HG03045 (cell line): Measurements from ENCODE around the gene CFDP1.
A peak's percentile ranks its signal among the peaks of the same experiment; 100 is the strongest.
"Not testable (repeated sequence)": the region's sequence is repeated elsewhere in the genome, so short reads cannot be mapped to it uniquely, and the experiment has no call there.

Experiments used
- ATAC-seq: cut with Tn5 transposase; IDR thresholded peaks from one replicate; pipeline ENCODE4 v1.9.1; 2021; ENCODE audit warnings: mild to moderate bottlenecking, moderate library complexity; ENCODE audit not compliant: unreplicated experiment

Gene CFDP1

DNA sequence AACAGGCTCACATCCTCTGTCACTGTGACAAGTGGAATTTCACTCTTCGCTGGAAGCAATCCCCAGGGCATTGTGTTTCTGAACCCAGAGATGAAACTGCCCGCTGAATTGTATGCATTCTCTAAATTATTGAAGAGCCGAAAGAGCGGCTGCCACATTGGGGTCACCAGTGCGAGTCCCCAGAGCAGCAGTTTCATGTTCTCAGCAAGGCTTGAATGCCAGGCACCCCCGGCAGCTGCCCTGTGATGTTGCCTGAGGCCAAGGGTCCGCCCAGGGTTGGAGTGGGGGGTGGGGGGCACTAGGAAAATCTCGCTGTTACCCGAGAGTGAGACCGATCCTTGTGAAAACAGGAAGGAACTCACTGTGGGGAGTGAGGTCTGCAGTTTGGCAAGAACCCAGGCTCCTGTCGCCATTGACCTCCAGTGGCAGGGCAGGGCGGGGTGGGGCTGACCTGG is 161.2 kb downstream of the CFDP1 start:
- no peak for ATAC-seq

DNA sequence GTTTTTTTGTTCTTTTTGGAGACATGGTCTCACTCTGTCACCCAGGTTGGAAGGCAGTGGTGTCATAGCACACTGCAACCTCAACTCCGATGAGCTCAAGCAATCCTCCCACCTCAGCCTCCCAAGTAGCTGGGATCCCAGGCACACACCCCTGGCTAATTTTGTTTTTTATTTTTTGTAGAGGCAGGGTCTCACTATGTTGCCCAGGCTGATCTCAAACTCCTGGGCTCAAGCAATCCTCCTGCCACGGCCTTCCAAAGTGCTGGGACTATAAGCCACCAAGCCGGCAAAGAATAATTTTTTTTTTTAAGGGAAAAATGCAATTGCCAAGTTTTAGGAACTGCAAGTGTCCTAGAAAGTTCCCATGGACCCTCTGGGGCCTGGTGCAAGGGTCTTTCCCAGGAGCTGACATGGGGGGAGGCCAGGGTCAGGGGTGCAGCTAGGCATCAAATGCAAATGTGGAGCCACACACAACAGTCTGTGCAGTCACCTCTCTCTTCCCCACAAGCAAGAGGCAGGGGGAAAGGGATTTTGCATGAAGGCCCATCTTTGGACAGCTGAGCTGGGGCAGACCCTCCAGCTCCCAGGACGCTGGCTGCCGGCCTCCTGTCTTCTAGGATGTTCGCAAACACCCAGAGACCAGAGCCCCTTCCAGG is 161.7 kb downstream of the CFDP1 start:
- no peak for ATAC-seq

DNA sequence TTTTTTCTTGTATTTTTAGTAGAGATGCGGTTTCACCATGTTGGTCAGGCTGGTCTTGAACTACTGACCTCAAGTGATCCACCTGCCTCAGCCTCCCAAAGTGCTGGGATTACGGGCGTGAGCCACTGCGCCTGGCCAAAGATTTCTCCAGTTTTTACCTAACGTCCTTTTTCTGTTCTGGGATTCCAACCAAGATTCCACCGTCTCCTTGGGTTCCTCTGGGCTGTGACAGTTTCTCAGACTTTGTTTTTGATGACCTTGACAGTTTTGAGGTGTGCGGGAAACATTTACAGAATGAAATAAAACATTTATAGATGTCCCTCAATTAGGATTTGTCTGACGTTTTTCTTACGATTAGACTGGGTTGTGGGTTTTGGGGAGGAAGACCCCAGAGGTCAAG is 163.9 kb downstream of the CFDP1 start:
- not testable (repeated sequence) for ATAC-seq

DNA sequence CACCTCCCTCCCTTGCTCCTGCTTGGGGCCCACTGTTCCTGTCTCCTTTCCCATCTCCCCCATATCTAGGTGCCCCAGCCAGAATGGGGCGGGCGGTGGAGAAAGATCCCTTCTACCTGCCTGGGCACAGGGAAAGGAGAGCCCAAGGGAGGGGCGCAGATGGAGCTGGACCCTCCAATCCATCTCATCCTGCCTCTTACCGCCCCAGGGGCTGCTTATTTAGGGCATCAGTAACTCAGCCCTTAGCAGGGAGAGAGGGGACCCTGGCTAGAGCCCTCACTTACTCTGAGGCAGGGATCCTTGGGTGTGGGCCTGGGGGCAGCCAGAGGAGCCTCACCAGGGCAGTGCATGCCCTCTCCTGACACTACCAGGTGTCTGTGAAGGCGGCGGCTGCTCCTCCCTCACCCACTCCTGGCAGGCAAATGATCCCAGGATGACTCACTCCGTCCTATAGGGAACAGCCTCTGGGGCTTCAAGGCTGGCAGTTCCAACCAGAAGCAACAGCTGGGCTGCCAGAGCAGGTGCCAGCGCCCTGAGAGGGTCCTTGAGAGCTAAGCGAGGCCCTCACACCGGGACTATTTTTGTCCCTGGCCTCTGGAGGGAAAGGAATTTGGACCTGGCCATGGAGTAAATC is 165.6 kb downstream of the CFDP1 start:
- ATAC-seq, result no peak

DNA sequence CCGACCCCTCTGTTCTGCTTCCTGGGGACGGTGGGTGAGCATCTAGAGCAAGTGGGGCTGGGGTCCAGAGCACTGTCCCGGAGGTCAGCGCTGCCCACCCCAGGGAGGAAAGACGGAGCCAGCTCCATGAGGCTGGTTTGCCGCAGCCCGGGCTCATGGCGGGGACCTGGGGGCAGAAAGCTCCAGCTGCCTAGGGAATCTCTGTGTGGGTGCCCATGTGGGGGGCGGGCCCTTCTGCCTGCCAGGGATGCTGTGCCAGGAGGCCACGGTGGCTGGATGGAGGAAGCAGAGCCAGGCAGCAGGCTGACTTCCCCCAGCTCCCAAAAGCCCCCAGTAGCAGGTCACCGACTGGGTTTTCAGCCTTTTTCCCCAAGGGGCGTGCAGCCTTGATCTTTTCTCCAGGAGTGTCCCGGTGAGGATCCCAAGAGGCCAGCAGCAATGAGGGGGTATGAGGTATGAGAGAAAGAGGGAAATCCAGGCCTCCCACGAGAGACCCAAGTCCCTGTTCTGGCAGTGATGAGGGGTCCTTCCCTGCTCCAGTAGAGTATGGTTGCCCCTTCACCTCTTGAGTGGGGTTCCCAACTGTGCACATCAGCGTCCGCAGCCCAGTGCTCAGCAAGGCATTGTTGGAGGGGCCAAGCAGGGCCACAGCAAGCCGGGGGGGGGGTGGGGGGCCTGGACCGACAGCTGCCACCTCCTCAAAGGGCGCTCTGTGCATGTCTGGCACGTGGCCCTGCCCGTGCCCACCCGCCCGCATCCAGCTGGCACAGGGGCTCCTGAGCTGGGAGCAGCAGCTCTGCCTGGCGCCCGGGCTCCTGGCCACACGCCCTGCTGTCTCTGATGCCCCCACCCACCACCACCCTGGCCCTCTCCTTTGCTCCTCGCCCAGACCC is 166.3 kb downstream of the CFDP1 start:
- ATAC-seq, result no peak

DNA sequence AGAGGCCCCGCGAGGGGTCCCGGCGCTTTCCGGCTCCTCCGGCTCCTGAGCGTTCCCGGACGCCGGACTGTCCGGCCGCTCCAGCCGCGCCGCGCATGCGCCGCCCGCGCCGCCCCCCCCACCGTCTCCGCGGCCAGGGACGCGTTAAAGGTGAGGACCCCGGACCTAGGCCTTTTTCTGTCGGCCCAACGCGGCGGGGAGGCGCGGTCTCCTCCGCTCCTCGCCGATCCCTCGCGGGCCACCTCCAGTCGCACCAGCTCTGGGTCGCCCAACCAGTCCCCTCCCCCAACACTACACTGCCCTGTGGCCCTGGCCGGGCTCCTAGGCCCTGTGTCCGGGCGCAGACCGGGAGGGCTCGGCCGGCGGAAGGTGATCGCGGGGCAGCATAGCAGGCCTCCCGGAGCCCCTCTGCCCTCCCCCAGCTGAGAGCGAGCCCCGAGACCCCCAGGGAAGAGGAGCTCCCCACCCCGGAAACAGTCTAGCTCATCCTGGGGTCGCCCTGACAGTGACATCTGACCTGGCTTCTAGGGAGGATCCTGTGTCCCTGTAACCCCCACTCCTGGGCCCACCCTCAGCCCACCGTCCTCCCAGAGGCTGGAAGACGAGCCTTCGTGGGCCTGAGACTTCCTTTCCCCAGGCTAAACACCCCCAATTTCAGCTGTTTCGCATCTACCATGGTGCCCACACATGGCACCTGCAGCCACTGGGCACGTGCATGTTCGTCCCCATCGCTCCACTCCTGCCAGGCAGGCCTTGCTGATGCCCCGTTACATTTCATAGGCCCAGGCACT is 167.2 kb downstream of the CFDP1 start:
- peak; percentile 71 for ATAC-seq

DNA sequence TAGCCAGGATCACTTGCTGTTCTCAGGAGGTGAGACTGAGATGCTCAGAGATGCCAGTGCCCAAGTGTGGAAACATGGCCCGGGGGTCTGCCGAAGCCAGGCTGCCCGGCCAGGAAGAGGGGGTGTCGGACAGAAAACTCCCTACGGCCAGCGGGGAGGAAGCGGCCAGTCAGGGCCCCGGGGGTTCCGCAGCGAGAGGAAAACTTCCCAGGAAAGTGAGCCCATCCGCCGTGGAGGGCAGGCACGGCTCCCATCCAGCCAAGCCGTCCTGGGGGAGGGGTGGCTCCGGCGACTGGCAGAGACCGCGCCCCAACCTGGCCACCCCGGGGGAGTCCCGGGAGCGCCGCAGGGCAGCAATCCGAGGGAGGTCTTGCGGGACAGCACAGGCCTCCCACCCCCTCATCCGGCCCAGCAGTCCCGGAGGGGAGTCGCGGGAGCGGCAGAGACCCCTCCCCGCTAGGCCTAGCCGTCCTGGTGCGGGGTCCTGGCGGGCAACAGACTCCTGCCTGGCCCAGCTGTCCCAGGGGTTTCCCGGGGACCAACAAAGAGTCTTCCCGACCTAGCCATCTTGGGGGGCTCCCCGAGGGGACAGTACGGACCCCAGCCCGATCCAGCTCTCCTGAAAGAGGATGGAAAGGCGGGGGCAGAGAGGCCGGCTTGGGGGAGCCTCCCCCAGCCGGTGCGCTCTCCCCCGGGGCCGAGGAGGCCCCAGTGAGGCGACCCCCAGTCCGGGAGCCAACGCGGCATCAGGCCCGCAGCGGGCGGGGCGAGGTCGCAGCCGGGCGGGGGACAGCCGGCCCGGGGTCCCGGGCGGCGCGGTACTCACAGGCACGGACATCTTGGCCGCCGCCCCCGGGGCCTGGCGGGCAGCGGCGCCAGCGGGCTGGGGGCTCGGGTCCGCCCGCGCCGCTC is 168.0 kb downstream of the CFDP1 start:
- ATAC-seq, result peak; percentile 34

DNA sequence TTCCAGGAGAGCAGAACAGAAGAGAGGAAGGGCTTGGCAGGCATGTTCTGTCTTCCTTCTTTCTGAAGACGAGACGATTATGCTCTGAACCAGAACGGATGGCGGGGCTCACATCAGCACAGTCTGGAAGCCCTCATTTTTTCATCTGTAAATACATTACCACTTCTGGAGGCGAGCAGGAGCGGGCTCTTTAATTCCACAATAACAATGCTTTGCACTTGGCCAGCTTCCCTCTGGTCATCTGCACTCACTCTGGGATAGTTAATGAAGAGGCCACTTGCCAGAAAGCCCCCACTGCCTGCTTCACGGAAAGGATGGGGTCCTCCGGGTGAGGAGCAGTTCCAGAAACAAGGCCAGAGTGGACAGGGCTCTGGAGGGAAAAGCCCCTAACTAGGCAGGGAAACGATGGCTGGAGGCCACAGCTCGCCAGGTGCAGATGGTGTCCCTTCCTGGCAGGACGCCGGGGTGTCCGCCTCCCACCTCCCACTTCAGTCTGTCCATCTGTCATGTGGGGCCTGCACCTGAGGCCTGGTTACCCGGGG is 168.8 kb downstream of the CFDP1 start:
- ATAC-seq, result no peak

DNA sequence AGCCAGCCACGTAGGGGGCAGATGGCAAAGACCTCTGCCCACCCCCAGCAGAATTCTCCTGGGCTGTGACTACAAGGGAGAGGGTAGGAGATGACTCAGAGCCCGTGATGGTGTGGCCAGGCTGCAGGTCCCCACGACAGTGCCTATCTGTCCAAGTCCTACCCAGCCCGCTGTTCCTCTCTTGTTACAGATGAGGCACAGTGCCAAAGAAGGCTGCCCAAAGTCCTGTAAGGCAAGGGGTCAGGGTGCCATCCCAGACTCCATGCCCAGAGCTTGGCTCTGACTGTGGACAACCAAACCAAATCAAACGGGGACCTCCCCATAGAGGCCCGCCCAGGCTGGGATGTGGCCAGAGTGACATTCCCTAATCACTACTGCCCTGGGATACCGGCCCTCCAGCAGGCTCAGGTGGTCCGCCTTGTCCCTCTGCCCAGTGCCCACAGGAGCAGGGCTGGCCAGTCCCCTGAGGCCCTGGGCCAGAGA is 169.3 kb downstream of the CFDP1 start:
- no peak for ATAC-seq

DNA sequence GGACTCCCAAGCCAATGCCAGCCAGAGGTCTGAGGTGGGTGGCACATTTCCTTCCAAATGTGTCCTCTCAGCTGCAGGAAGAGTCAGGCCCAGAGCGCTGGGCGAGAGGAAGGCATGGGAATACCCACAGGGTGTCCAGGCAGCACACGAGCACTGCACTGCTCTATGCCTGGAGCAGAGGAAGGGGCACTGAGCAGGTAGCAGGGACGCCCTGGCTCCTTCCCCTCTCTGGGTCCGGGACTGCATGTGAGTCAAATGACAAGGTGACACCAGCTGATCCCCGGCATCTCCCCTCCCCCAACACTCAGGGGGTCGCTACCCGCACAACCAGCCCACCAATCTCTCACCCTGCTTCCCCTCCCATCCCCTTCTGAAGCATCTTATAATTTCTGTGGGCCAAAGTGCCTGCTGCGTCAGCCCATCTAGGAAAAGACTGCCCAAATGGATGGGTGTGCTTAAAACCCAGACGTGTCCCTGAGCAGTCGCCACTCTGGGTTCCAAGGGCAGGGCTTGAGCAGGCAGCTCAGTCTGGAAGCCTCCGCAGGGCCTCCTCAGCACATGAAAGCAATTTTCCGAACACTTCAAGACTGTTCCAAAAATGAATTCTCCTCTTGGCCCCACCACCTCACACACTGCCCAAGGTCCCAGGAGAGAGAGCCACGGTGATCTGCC is 169.9 kb downstream of the CFDP1 start:
- no peak for ATAC-seq

DNA sequence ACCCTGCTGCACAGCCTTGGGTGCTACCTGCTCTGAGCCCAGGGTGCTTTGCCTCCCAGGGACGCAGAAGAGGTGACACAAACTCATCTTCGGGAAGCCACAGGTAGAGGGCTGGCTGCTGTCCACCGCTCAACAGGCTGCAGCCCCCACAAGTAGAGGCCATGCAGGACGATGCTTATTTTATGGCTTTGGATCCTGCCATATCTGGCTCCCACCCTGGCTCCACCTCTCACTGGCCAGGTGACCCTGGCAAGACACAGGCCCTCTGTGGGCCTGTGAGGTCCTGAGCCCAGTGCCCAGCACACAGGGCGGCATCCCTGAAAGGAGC is 170.5 kb downstream of the CFDP1 start:
- no peak for ATAC-seq

DNA sequence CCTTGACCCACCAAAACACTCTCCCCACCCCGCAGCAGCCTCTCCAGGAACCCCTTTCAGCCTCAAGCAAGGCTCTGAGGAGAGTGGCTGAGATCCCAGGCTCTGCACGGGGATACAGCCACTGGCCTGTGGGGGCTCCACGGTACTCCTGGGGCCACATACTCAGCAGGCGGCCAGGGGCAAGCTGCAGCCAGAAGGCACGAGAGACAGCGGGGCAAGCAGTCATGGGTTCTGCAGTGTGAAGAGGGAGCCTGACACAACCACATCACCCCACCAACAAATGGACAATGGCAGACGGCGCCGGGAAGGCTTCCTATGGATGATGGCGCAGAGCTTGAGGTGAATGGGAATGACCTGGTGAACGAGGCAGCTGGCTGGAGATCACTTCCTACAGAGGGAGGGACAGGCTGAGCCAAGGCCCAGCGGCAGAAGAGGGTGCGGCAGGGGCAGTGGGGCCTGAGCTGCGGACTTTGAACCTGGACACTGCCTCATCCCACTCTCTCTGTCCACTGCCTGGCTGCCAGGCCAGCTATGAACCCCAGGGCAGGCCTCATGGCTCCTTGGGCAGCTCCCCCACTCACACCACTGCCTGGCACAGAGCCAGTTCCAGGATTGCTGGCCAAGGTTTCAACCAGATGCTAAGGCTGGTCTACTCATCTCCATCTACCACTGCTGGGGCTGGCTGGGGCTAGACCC is 171.1 kb downstream of the CFDP1 start:
- no peak for ATAC-seq

DNA sequence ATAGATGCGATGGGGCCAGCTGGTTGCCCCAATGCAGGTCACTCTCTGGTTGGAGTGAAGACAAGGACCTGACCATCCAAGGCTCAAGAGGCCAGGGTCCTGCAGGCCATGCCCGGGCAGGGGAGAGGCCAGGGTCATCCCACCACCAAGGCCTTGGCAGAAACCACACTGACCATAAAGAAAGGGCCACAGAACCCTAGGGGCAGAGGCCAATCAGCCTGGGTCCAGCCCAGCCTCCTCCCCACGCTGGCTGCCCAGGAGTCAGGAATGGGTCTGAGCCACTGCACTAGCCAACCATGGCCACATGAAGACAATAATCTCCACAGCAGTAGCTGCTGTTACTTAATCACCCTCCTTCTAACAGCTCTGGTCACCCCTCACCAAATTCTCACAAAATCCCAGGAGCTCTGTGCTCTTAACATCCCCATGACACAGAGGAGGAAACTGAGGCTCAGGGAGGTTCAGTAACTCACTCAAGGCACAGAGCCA is 171.7 kb downstream of the CFDP1 start:
- no peak for ATAC-seq

DNA sequence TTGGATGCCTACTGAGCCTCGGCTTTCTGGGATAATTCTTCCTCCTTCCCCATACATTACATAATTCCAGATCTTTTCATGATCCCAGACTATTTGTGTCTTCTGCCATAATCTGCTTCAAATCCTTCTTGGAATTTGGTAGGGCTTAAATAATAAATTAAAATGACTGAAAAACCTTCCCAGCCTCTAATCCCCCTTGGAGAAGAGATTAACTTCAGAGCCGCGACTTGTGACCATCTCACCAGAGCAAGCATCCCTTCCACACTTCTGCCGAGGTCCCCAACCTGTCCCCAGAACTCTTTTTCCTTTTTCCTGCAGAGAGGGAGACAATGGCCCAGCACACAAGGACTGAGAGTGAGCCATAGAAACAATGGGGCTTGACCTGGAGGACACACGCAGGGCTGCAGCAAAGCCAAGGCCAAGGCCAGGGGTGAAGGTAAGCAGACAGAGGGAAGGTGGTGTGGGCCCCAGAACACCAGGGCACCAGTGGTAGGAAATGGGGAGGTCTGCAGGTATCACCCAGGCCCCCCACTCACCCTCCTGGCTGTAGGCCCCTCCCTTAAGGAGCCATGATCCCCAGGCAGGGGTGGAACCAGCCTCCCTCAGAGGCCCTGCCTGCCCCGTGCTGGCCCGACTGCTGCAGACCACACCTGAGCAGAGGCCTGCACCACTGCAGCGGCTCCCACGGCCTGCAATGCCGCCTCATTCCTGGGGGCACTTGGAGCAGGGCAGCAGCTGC is 172.3 kb downstream of the CFDP1 start:
- no peak for ATAC-seq

DNA sequence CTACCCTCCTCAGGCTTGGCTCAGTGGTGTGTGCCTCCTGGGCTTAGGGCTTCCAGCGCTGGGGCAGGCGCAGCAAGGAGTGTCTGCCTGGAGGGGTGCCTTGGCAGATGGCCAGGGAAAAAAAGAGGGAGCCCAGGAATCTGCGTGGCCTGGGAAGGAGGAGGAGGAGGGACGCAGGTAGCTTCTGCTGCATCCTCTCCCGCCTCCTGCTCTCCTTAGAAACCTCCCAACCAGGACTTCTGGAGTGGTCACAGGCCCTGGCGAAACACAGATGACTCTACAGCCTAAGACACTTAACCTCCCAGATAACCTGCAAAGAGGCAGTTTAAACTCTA is 174.5 kb downstream of the CFDP1 start:
- no peak for ATAC-seq

DNA sequence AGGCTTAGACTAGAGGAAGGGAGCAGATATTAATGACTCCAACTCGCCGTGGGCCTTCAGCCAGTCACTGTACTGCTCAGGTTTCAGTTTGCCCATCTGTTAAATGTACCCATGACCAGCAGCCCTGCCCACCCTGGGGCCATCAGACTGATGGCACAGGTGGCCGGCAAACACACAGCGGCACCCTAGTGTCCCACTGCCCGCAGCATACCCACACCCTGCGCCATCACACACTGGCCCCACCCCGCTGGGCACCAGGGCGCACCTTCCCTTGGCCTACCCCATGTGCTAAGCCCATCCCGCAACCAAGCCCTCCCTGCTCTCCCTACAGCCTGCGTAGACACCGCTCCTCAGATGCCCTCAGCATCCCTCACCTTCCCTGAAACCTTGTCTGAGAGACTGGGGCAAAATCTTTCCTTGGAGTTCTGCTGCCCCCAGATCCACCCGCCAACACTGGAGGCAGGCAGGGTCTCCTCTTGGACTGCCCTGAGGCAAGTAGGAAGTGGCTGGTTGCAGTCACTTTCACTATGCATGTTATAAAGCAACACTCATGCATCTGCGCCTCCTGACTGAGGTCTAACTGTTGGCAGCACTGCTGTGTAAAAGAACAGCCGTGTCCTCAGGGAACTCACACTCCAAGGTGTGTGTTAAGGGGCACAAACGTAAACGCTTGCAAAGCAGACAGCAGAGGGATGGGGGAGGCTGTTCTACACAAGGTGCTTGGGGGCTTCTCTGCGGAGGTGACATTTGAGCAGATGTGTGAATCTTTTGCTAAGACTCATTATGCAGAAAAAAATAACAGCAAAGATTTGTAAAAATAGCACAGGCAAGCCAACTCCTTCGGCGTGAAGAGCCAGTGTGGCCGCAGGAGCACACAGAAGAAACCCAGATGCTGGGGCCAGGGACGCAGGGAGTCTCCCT is 175.2 kb downstream of the CFDP1 start:
- no peak for ATAC-seq
